ENCODE results near the gene PRTFDC1. TPM values are rescaled to one million over a fixed set of nuclear protein-coding genes. Genes with fewer than 3 reads are reported as not detected.
"Not testable (repeated sequence)": the region's sequence is repeated elsewhere in the genome, so short reads cannot be mapped to it uniquely, and the experiment has no call there.

The PRTFDC1 gene
- total and polyA plus RNA-seq, 3 experiments from 2014 or later: 1.3 to 1.6 (median 1.5) TPM

DNA sequence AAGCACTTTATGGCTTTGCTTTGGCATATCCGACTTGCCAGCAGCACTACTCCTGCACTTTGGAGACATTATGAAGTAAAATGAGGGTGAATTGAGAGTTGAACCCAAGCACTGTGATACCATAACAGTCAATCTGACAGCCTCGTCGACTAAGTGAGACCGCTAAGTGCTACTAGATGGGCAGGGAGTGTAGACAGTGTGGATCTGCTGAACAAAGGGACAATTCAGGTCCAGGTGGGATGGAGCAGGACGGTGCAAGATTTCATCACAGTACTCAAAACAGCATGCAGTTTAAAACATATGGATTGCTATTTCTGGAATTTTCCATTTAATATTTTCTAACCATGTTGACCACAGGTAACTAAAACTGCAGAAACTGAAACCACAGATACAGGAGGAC lies 20.8 kb upstream of the PRTFDC1 start:
- Mint-ChIP-seq H3K36me3 (peaks cover 0 to 2% (median 0%) of the 10 kb centered on the region in 3 donors), H3K27ac (no peak overlapping the region), H3K27me3 (no peaks in the 10 kb centered on the region), H3K4me1 (peaks cover 0 to 3% (median 0%) of the 10 kb centered on the region in 3 donors), H3K4me3 (no peak overlapping the region), H3K9me3 (no peaks in the 10 kb centered on the region)
- H3K4me1 ChIP-seq (ENCODE audit: insufficient read depth, low read length): no peaks in the 10 kb centered on the region
- no peaks in the 10 kb centered on the region for H3K36me3 ChIP-seq (ENCODE audit: insufficient read depth, low read length)
- ChIA-PET CTCF (no interaction called here), POLR2A (no interaction called here)
- H3K4me3 ChIP-seq (ENCODE audit: low read length): no peak overlapping the region
- no peaks in the 10 kb centered on the region for H3K27me3 ChIP-seq (ENCODE audit: insufficient read depth, low read length, poor library complexity, severe bottlenecking)
- H3K27ac ChIP-seq (ENCODE audit: low read depth, low read length): no peak overlapping the region
- no peak for DNase-seq
- no peaks in the 10 kb centered on the region for H3K9me3 ChIP-seq (ENCODE audit: low read length)

GRCh38 chr10:24971374-24971773 lies 19.0 kb upstream of the PRTFDC1 start:
- POLR2A ChIA-PET: no interaction called here

GRCh38 chr10:24969841-24970281 lies 17.5 kb upstream of the PRTFDC1 start:
- no peak overlapping the region for H3K4me3 ChIP-seq (ENCODE audit: low read length)
- Mint-ChIP-seq H3K4me3 (no peak overlapping the region), H3K27ac (peak overlapping the region in 1 of 8 donors; percentile 38), H3K9me3 (no peaks in the 10 kb centered on the region), H3K4me1 (peaks cover 0 to 3% (median 0%) of the 10 kb centered on the region in 3 donors), H3K36me3 (peaks cover 0 to 2% (median 0%) of the 10 kb centered on the region in 3 donors), H3K27me3 (no peaks in the 10 kb centered on the region)
- no peak for DNase-seq
- ChIA-PET CTCF (interaction anchor here (1.1 kb wide), 1 partner anchor 110 kb away, joined by 3 read pairs; no protein-coding TSS in a partner anchor), POLR2A (no interaction called here)
- no peaks in the 10 kb centered on the region for H3K4me1 ChIP-seq (ENCODE audit: insufficient read depth, low read length)
- H3K9me3 ChIP-seq (ENCODE audit: low read length): no peaks in the 10 kb centered on the region
- no peaks in the 10 kb centered on the region for H3K27me3 ChIP-seq (ENCODE audit: insufficient read depth, low read length, poor library complexity, severe bottlenecking)
- no peak overlapping the region for H3K27ac ChIP-seq (ENCODE audit: low read depth, low read length)
- no peaks in the 10 kb centered on the region for H3K36me3 ChIP-seq (ENCODE audit: insufficient read depth, low read length)

More at GRCh38 chr10:24971374-24971773, 19.0 kb upstream of the PRTFDC1 start:
- no peaks in the 10 kb centered on the region for H3K9me3 ChIP-seq (ENCODE audit: low read length)
- H3K4me3 ChIP-seq (ENCODE audit: low read length): no peak overlapping the region
- DNase-seq: no peak
- peaks cover 0 to 2% (median 0%) of the 10 kb centered on the region in 3 donors for H3K36me3 Mint-ChIP-seq
- no peak overlapping the region for H3K27ac Mint-ChIP-seq
- H3K36me3 ChIP-seq (ENCODE audit: insufficient read depth, low read length): no peaks in the 10 kb centered on the region
- H3K4me1 Mint-ChIP-seq: peaks cover 0 to 3% (median 0%) of the 10 kb centered on the region in 3 donors
- H3K4me3 Mint-ChIP-seq: no peak overlapping the region
- H3K27me3 ChIP-seq (ENCODE audit: insufficient read depth, low read length, poor library complexity, severe bottlenecking): no peaks in the 10 kb centered on the region
- H3K27me3 Mint-ChIP-seq: no peaks in the 10 kb centered on the region
- no peaks in the 10 kb centered on the region for H3K4me1 ChIP-seq (ENCODE audit: insufficient read depth, low read length)
- CTCF ChIA-PET: no interaction called here
- no peak overlapping the region for H3K27ac ChIP-seq (ENCODE audit: low read depth, low read length)
- H3K9me3 Mint-ChIP-seq: no peaks in the 10 kb centered on the region

- H3K36me3 ChIP-seq (ENCODE audit: insufficient read depth, low read length); H3K27ac ChIP-seq (ENCODE audit: low read depth, low read length); H3K27me3 Mint-ChIP-seq; H3K4me1 Mint-ChIP-seq; H3K27ac Mint-ChIP-seq; H3K4me3 Mint-ChIP-seq; H3K4me1 ChIP-seq (ENCODE audit: insufficient read depth, low read length); POLR2A ChIA-PET; H3K27me3 ChIP-seq (ENCODE audit: insufficient read depth, low read length, poor library complexity, severe bottlenecking); H3K4me3 ChIP-seq (ENCODE audit: low read length); H3K36me3 Mint-ChIP-seq; H3K9me3 Mint-ChIP-seq; DNase-seq; H3K9me3 ChIP-seq (ENCODE audit: low read length): not testable (repeated sequence)
- CTCF ChIA-PET: interaction anchor here (1.1 kb wide), 1 partner anchor 111 kb away, joined by 3 read pairs; no protein-coding TSS in a partner anchor
Observed at GRCh38 chr10:24968951-24969350, 16.5 kb upstream of the PRTFDC1 start.

DNA sequence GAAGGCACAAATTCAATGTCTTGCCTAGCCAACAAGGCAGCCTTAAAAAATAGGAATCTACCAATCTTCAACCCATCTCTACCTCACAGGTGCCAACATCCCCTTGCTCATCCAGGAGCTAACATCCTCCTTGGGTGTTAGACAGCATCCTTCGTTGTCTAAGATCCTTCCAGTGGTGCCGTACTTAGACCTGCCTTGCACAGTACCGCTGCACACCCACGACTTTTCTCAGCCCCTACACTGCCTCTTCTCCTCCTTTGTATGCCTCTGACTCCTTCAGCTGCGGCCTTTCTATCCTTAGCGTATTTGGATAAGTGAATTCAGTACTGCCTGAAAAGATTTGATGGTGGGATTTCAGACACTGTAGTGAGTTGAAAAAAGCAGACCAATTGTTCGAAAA lies 15.9 kb upstream of the PRTFDC1 start:
- no peaks in the 10 kb centered on the region for H3K27me3 Mint-ChIP-seq
- POLR2A ChIA-PET: no interaction called here
- H3K27ac Mint-ChIP-seq: no peak overlapping the region

GRCh38 chr10:24966962-24967481 lies 14.6 kb upstream of the PRTFDC1 start:
- Histone ChIP-seq H3K4me3 (ENCODE audit: low read length) (no peak overlapping the region), H3K9me3 (ENCODE audit: low read length) (no peaks in the 10 kb centered on the region), H3K27ac (ENCODE audit: low read depth, low read length) (no peak overlapping the region), H3K4me1 (ENCODE audit: insufficient read depth, low read length) (no peaks in the 10 kb centered on the region), H3K27me3 (ENCODE audit: insufficient read depth, low read length, poor library complexity, severe bottlenecking) (no peaks in the 10 kb centered on the region), H3K36me3 (ENCODE audit: insufficient read depth, low read length) (no peaks in the 10 kb centered on the region)
- no peaks in the 10 kb centered on the region for H3K27me3 Mint-ChIP-seq
- ChIA-PET CTCF (interaction anchor here (0.8 kb wide), 1 partner anchor 14 kb away, joined by 3 read pairs; no protein-coding TSS in a partner anchor), POLR2A (no interaction called here)
- H3K27ac Mint-ChIP-seq: no peak overlapping the region
- H3K9me3 Mint-ChIP-seq: no peaks in the 10 kb centered on the region
- DNase-seq: no peak
- peaks cover 0 to 3% (median 0%) of the 10 kb centered on the region in 3 donors for H3K4me1 Mint-ChIP-seq
- H3K4me3 Mint-ChIP-seq: no peak overlapping the region
- peaks cover 0 to 2% (median 0%) of the 10 kb centered on the region in 3 donors for H3K36me3 Mint-ChIP-seq

More for the DNA sequence above, 15.9 kb upstream of the PRTFDC1 start:
- Mint-ChIP-seq H3K4me1 (peaks cover 0 to 3% (median 0%) of the 10 kb centered on the region in 3 donors), H3K9me3 (no peaks in the 10 kb centered on the region), H3K36me3 (peaks cover 0 to 2% (median 0%) of the 10 kb centered on the region in 3 donors), H3K4me3 (no peak overlapping the region)
- Histone ChIP-seq H3K4me3 (ENCODE audit: low read length) (no peak overlapping the region), H3K36me3 (ENCODE audit: insufficient read depth, low read length) (no peaks in the 10 kb centered on the region), H3K4me1 (ENCODE audit: insufficient read depth, low read length) (no peaks in the 10 kb centered on the region), H3K27ac (ENCODE audit: low read depth, low read length) (no peak overlapping the region), H3K9me3 (ENCODE audit: low read length) (no peaks in the 10 kb centered on the region), H3K27me3 (ENCODE audit: insufficient read depth, low read length, poor library complexity, severe bottlenecking) (no peaks in the 10 kb centered on the region)
- no peak for DNase-seq
- CTCF ChIA-PET: no interaction called here

GRCh38 chr10:24965051-24965450 lies 12.6 kb upstream of the PRTFDC1 start:
- H3K4me1 ChIP-seq (ENCODE audit: insufficient read depth, low read length): no peaks in the 10 kb centered on the region
- no peak for DNase-seq
- Mint-ChIP-seq H3K27ac (no peak overlapping the region), H3K36me3 (peaks cover 0 to 2% (median 0%) of the 10 kb centered on the region in 3 donors), H3K27me3 (no peaks in the 10 kb centered on the region), H3K4me1 (peaks cover 0 to under 1% (median 0%) of the 10 kb centered on the region in 3 donors), H3K9me3 (no peaks in the 10 kb centered on the region), H3K4me3 (no peak overlapping the region)
- no peaks in the 10 kb centered on the region for H3K36me3 ChIP-seq (ENCODE audit: insufficient read depth, low read length)
- ChIA-PET POLR2A (no interaction called here), CTCF (no interaction called here)
- no peak overlapping the region for H3K4me3 ChIP-seq (ENCODE audit: low read length)
- no peak overlapping the region for H3K27ac ChIP-seq (ENCODE audit: low read depth, low read length)
- no peaks in the 10 kb centered on the region for H3K27me3 ChIP-seq (ENCODE audit: insufficient read depth, low read length, poor library complexity, severe bottlenecking)
- no peaks in the 10 kb centered on the region for H3K9me3 ChIP-seq (ENCODE audit: low read length)

GRCh38 chr10:24963521-24964041 lies 11.2 kb upstream of the PRTFDC1 start:
- no peaks in the 10 kb centered on the region for H3K36me3 ChIP-seq (ENCODE audit: insufficient read depth, low read length)
- CTCF ChIA-PET: interaction anchor here (0.9 kb wide), 1 partner anchor 14 kb away, joined by 3 read pairs; no protein-coding TSS in a partner anchor
- no peaks in the 10 kb centered on the region for H3K9me3 ChIP-seq (ENCODE audit: low read length)
- POLR2A ChIA-PET: no interaction called here
- no peaks in the 10 kb centered on the region for H3K4me1 Mint-ChIP-seq
- no peak for DNase-seq
- no peaks in the 10 kb centered on the region for H3K27me3 Mint-ChIP-seq
- no peak overlapping the region for H3K27ac Mint-ChIP-seq
- no peaks in the 10 kb centered on the region for H3K4me1 ChIP-seq (ENCODE audit: insufficient read depth, low read length)
- peaks cover 0 to 2% (median 0%) of the 10 kb centered on the region in 3 donors for H3K36me3 Mint-ChIP-seq
- no peak overlapping the region for H3K4me3 Mint-ChIP-seq
- H3K4me3 ChIP-seq (ENCODE audit: low read length): no peak overlapping the region
- no peak overlapping the region for H3K27ac ChIP-seq (ENCODE audit: low read depth, low read length)
- no peaks in the 10 kb centered on the region for H3K9me3 Mint-ChIP-seq
- no peaks in the 10 kb centered on the region for H3K27me3 ChIP-seq (ENCODE audit: insufficient read depth, low read length, poor library complexity, severe bottlenecking)

All from CD8-positive, alpha-beta memory T cell (primary cell).